HepG2 (cell line): ENCODE data around the gene THBS1. TPM values are rescaled to one million over a fixed set of nuclear protein-coding genes. Genes with fewer than 3 reads are reported as not detected.

Source experiments
- AGO2 ChIP-seq: fragments of 200-400 bp; formaldehyde crosslinking; optimal IDR thresholded peaks from 2 replicates; pipeline ENCODE3; 2017; ENCODE audit warnings: mild to moderate bottlenecking, low read depth, low read length, moderate library complexity
- CCDC6 ChIP-seq: sonication (generic); formaldehyde crosslinking; IDR thresholded peaks from 2 replicates; pipeline ENCODE4 v1.8.1; 2022; ENCODE audit warnings: mild to moderate bottlenecking, missing genetic modification reagents, moderate library complexity
- KDM5A ChIP-seq: fragments of 200-600 bp; sonication (generic); IDR thresholded peaks from 2 replicates; pipeline ENCODE4 v1.7.0; 2018; ENCODE audit warnings: antibody characterized with exemption, mild to moderate bottlenecking, low read length, borderline replicate concordance
- KMT2A ChIP-seq: sonication (generic); formaldehyde crosslinking; IDR thresholded peaks from 2 replicates; pipeline ENCODE4 v1.4.0; 2020; ENCODE audit warnings: missing genetic modification reagents
- MTA1 ChIP-seq: sonication (generic); formaldehyde crosslinking; IDR thresholded peaks from 2 replicates; pipeline ENCODE4 v1.4.0; 2020; ENCODE audit warnings: missing genetic modification reagents, mild to moderate bottlenecking, borderline replicate concordance
- NFATC3 ChIP-seq: sonication (generic); formaldehyde crosslinking; IDR thresholded peaks from 2 replicates; pipeline ENCODE4 v1.5.1; 2020; ENCODE audit warnings: mild to moderate bottlenecking, missing genetic modification reagents
- NFKBIZ ChIP-seq: IDR thresholded peaks from 2 replicates; pipeline ENCODE4 v1.6.1; 2018; ENCODE audit warnings: missing genetic modification reagents, missing compliant biosample characterization
- NRL ChIP-seq: sonication (generic); formaldehyde crosslinking; IDR thresholded peaks from 2 replicates; pipeline ENCODE4 v1.5.0; 2020; ENCODE audit warnings: missing genetic modification reagents, mild to moderate bottlenecking, moderate library complexity, borderline replicate concordance
- RNF2 ChIP-seq: fragments of 450-650 bp; conservative IDR thresholded peaks from 2 replicates; pipeline ENCODE4 v1.6.1; 2016; ENCODE audit warnings: low read depth
- SETDB1 ChIP-seq: sonication (generic); formaldehyde crosslinking; IDR thresholded peaks from 2 replicates; pipeline ENCODE4 v1.5.1; 2020; ENCODE audit warnings: missing genetic modification reagents, mild to moderate bottlenecking, borderline replicate concordance
- SIX4 ChIP-seq: sonication (generic); formaldehyde crosslinking; IDR thresholded peaks from 2 replicates; pipeline ENCODE4 v1.4.0; 2020; ENCODE audit warnings: missing genetic modification reagents
- YEATS2 ChIP-seq: sonication (generic); formaldehyde crosslinking; IDR thresholded peaks from 2 replicates; pipeline ENCODE4 v1.4.0; 2020; ENCODE audit warnings: missing genetic modification reagents, borderline replicate concordance
- YEATS4 ChIP-seq: sonication (generic); formaldehyde crosslinking; IDR thresholded peaks from 2 replicates; pipeline ENCODE4 v1.4.0; 2020; ENCODE audit warnings: missing genetic modification reagents, borderline replicate concordance
- ZBTB38 ChIP-seq: sonication (generic); formaldehyde crosslinking; IDR thresholded peaks from 2 replicates; pipeline ENCODE4 v1.5.1; 2020; ENCODE audit warnings: mild to moderate bottlenecking, missing genetic modification reagents
- ZNF569 ChIP-seq: sonication (generic); formaldehyde crosslinking; IDR thresholded peaks from 2 replicates; pipeline ENCODE4 v1.5.0; 2020; ENCODE audit warnings: mild to moderate bottlenecking, missing genetic modification reagents, moderate library complexity, borderline replicate concordance
- ZNF652 ChIP-seq: IDR thresholded peaks from 2 replicates; pipeline ENCODE4 v1.6.1; 2016; ENCODE audit warnings: low read depth, borderline replicate concordance
- polyA plus RNA-seq, 8 experiments: library from polyadenylated mRNA; depleted of rRNA in 3 of 8; stranded (reverse) in 7 of 8; unstranded in 1 of 8; fragments of >200 nt; fragmentation: Illumina TruSeq in 4 of 8; extraction: Trizol in 4 of 8; gene quantifications; 2 replicates each; pipeline versions ENCODE4 v1.2.1 to v1.2.3, GENCODE V29; 2011 to 2016; ENCODE audit warnings: low read depth in 4 of 8, missing spikeins in 1 of 8, mixed read lengths in 1 of 8; ENCODE audit not compliant: insufficient read depth in 1 of 8
- total RNA-seq, 5 experiments: library from RNA; depleted of rRNA; stranded (reverse); fragments of >200 nt; fragmentation: Illumina TruSeq; extraction: Trizol; gene quantifications; 2 replicates each; pipeline ENCODE4 v1.2.3, GENCODE V29; 2016; ENCODE audit warnings: low read depth in 1 of 5
- TF ChIP-seq, protein P1 (sequence below): sonication (generic); formaldehyde crosslinking; IDR thresholded peaks from 2 replicates; pipeline ENCODE4 v1.5.1; 2020; ENCODE audit warnings: mild to moderate bottlenecking, missing genetic modification reagents, moderate library complexity
- TF ChIP-seq, protein P2 (sequence below): sonication (generic); formaldehyde crosslinking; IDR thresholded peaks from 2 replicates; pipeline ENCODE4 v1.5.0; 2020; ENCODE audit warnings: mild to moderate bottlenecking, missing genetic modification reagents, moderate library complexity
- TF ChIP-seq, protein P3 (sequence below): IDR thresholded peaks from 2 replicates; pipeline ENCODE4 v1.6.1; 2016; ENCODE audit warnings: mild to moderate bottlenecking, missing biosample characterization, missing genetic modification reagents

The THBS1 gene
- total and polyA plus RNA-seq, 2 of the 13 experiments (the other 11 are each of a cell fraction or from before 2014, with no cell fraction given), result 54.7 to 67.1 TPM

DNA sequence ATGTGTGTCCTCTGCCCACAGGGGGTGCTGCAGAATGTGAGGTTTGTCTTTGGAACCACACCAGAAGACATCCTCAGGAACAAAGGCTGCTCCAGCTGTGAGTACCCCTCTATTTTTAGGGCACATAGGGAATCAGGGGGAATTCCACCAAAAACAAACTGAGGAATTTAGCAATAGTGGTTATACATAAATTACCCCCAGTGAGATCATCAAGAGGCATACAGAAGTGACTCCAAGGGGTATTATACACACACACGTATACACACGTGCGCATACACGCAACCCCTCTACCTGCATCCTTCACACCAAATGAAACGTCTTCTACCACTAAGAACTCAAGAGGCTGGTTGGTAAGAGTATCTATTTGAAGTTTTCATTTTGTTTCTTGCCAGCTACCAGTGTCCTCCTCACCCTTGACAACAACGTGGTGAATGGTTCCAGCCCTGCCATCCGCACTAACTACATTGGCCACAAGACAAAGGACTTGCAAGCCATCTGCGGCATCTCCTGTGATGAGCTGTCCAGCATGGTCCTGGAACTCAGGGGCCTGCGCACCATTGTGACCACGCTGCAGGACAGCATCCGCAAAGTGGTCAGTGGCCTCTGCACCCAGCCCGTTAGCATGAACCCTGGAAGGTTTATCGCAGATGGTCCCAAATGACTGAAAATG lies 2.9 kb downstream of the THBS1 start (continued):
- TF ChIP-seq, protein P1, sequence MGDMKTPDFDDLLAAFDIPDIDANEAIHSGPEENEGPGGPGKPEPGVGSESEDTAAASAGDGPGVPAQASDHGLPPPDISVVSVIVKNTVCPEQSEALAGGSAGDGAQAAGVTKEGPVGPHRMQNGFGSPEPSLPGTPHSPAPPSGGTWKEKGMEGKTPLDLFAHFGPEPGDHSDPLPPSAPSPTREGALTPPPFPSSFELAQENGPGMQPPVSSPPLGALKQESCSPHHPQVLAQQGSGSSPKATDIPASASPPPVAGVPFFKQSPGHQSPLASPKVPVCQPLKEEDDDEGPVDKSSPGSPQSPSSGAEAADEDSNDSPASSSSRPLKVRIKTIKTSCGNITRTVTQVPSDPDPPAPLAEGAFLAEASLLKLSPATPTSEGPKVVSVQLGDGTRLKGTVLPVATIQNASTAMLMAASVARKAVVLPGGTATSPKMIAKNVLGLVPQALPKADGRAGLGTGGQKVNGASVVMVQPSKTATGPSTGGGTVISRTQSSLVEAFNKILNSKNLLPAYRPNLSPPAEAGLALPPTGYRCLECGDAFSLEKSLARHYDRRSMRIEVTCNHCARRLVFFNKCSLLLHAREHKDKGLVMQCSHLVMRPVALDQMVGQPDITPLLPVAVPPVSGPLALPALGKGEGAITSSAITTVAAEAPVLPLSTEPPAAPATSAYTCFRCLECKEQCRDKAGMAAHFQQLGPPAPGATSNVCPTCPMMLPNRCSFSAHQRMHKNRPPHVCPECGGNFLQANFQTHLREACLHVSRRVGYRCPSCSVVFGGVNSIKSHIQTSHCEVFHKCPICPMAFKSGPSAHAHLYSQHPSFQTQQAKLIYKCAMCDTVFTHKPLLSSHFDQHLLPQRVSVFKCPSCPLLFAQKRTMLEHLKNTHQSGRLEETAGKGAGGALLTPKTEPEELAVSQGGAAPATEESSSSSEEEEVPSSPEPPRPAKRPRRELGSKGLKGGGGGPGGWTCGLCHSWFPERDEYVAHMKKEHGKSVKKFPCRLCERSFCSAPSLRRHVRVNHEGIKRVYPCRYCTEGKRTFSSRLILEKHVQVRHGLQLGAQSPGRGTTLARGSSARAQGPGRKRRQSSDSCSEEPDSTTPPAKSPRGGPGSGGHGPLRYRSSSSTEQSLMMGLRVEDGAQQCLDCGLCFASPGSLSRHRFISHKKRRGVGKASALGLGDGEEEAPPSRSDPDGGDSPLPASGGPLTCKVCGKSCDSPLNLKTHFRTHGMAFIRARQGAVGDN, result 0 out of 2 replicates have a peak, but pooled peaks have one; percentile 11
- TF ChIP-seq ZNF569 (CRISPR knock-in tag) (no peak), NRL (no peak), RNF2 (no peak), NFKBIZ (no peak), NFATC3 (CRISPR knock-in tag) (no peak), ZBTB38 (0 out of 2 replicates have a peak, but pooled peaks have one; percentile 40), CCDC6 (no peak), AGO2 (peak; percentile 25), YEATS2 (CRISPR knock-in tag) (no peak), ZNF652 (CRISPR knock-in tag) (no peak), SETDB1 (CRISPR knock-in tag) (no peak), KMT2A (no peak), SIX4 (no peak), MTA1 (CRISPR knock-in tag) (no peak), KDM5A (no peak), YEATS4 (CRISPR knock-in tag) (no peak)
- TF ChIP-seq, protein P2, sequence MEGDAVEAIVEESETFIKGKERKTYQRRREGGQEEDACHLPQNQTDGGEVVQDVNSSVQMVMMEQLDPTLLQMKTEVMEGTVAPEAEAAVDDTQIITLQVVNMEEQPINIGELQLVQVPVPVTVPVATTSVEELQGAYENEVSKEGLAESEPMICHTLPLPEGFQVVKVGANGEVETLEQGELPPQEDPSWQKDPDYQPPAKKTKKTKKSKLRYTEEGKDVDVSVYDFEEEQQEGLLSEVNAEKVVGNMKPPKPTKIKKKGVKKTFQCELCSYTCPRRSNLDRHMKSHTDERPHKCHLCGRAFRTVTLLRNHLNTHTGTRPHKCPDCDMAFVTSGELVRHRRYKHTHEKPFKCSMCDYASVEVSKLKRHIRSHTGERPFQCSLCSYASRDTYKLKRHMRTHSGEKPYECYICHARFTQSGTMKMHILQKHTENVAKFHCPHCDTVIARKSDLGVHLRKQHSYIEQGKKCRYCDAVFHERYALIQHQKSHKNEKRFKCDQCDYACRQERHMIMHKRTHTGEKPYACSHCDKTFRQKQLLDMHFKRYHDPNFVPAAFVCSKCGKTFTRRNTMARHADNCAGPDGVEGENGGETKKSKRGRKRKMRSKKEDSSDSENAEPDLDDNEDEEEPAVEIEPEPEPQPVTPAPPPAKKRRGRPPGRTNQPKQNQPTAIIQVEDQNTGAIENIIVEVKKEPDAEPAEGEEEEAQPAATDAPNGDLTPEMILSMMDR (CRISPR knock-in tag), result peak; percentile 48
- TF ChIP-seq, protein P3, sequence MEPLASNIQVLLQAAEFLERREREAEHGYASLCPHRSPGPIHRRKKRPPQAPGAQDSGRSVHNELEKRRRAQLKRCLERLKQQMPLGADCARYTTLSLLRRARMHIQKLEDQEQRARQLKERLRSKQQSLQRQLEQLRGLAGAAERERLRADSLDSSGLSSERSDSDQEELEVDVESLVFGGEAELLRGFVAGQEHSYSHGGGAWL, result no peak
